ENCODE results near the gene DMTF1.
"Not testable (repeated sequence)": the region's sequence is repeated elsewhere in the genome, so short reads cannot be mapped to it uniquely, and the experiment has no call there.

DMTF1 gene

DNA sequence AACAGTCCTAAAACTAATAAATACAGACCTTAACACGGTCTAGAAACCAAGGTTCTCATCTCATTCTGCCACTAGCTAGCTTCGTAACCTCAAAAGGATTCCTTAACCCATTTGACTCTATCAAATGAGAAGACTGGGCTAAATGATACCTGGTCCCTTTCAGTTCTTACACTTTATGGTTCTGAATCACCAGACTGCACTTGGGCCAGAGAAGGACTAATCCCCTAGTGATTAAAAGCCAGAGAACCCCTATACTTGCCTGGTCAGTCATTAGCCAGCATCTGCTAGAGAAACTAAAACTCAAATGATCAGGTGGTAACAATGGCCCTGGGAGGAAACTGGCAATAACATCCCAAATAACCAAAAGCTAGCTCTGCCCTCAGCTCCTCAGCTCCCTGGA is 50.5 kb downstream of the DMTF1 start:
- ChIA-PET CTCF (interaction anchor here (0.6 to 0.8 kb wide), 2 partner anchors 10 to 309 kb away, joined by 3 to 4 read pairs; no protein-coding TSS in a partner anchor), POLR2A (interaction anchor here (0.7 kb wide), 1 partner anchor 82 kb away, joined by 5 read pairs; no protein-coding TSS in a partner anchor)
- H3K4me1 ChIP-seq (ENCODE audit: control insufficient read depth, insufficient read depth, low read length) = no peaks in the 10 kb centered on the region
- peaks cover 6 to 48% of the 10 kb centered on the region in 2 experiments for H3K36me3 ChIP-seq (ENCODE audit: control insufficient read depth in 2 of 2, insufficient read depth in 1 of 2, low read length in 2 of 2)
- no peaks in the 10 kb centered on the region for H3K9me3 ChIP-seq (ENCODE audit: control insufficient read depth, insufficient read depth, low read depth, low read length)
- TF ChIP-seq SALL2 (tag by site-specific recombination; IDR thresholded peaks at IDR 0.05; ENCODE audit: borderline replicate concordance) = no peak
- no peak for TF ChIP-seq OVOL3 (tag by site-specific recombination; IDR thresholded peaks at IDR 0.05)
- TF ChIP-seq ZNF292 (tag by site-specific recombination; IDR thresholded peaks at IDR 0.05; ENCODE audit: borderline replicate concordance, low read depth) = no peak
- no peak for TF ChIP-seq ZXDB (tag by site-specific recombination; IDR thresholded peaks at IDR 0.05)
- TF ChIP-seq ZNF660 (tag by site-specific recombination; IDR thresholded peaks at IDR 0.05) = no peak
- TF ChIP-seq ZNF837 (tag by site-specific recombination; IDR thresholded peaks at IDR 0.05) = no peak
- no peak for TF ChIP-seq ZNF561 (tag by site-specific recombination; IDR thresholded peaks at IDR 0.05; ENCODE audit: borderline replicate concordance)
- no peak overlapping the region for H3K4me3 ChIP-seq (ENCODE audit: low read depth, low read length)
- no peak overlapping the region for H3K27ac ChIP-seq (ENCODE audit: extremely low read depth, low read depth, low read length)

DNA sequence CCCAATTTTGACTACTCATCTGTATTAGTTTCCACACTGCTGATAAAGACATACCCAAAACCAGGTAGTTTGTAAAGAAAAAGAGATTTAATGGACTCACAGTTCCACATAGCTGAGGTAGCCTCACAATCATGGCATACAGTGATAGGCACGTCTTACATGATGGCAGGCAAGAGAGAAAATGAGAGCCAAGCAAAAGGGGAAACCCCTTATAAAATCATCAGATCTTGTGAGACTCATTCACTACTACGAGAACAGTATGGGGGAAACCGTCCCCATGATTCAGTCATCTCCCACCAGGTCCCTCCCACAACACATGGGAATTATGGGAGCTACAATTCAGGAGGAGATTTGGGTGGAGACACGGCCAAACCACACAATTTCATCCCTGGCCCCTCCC is 51.7 kb downstream of the DMTF1 start:
- H3K4me1 ChIP-seq (ENCODE audit: control insufficient read depth, insufficient read depth, low read length); H3K9me3 ChIP-seq (ENCODE audit: control insufficient read depth, insufficient read depth, low read depth, low read length); H3K27ac ChIP-seq (ENCODE audit: extremely low read depth, low read depth, low read length); H3K4me3 ChIP-seq (ENCODE audit: low read depth, low read length): not testable (repeated sequence)
- ChIA-PET POLR2A (interaction anchor here (0.7 kb wide), 1 partner anchor 32 kb away, joined by 3 read pairs; no protein-coding TSS in a partner anchor), CTCF (interaction anchor here (1.2 kb wide), 1 partner anchor 10 kb away, joined by 4 read pairs; no protein-coding TSS in a partner anchor)
- peaks cover 0 to 40% of the 10 kb centered on the region in 2 experiments; a peak in 2 of 3 replicates for H3K36me3 ChIP-seq (ENCODE audit: control insufficient read depth in 2 of 2, insufficient read depth in 1 of 2, low read length in 2 of 2)

DNA sequence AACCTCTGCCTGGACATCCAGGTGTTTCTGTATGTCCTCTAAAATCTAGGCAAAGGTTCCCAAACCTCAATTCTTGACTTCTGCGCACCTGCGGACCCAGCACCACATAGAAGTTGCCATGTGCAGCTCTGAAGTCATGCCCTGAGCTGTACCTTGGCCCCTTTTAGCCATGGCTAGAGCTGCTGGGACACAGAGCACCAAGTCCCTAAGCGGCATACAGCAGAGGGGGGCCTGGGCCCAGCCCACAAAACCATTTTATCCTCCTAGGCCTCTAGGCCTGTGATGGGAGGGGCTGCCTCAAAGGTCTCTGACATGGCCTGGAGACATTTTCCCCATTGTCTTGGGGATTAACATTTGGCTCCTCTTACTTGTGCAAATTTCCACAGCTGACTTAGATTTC is 52.7 kb downstream of the DMTF1 start:
- ChIA-PET CTCF (no interaction called here), POLR2A (no interaction called here)
- no peaks in the 10 kb centered on the region for H3K9me3 ChIP-seq (ENCODE audit: control insufficient read depth, insufficient read depth, low read depth, low read length)
- no peak overlapping the region for H3K4me3 ChIP-seq (ENCODE audit: low read depth, low read length)
- no peak overlapping the region for H3K27ac ChIP-seq (ENCODE audit: extremely low read depth, low read depth, low read length)
- H3K4me1 ChIP-seq (ENCODE audit: control insufficient read depth, insufficient read depth, low read length) = no peaks in the 10 kb centered on the region
- TF ChIP-seq ZNF404 (tag by site-specific recombination; IDR thresholded peaks at IDR 0.05) (no peak), ZNF585B (tag by site-specific recombination; IDR thresholded peaks at IDR 0.05) (peak; percentile 99), SETDB1 (IDR thresholded peaks at IDR 0.05; ENCODE audit: insufficient read length, low read length) (peak; percentile 81), ZNF548 (tag by site-specific recombination; IDR thresholded peaks at IDR 0.05) (0 out of 2 replicates have a peak, but pooled peaks have one; percentile 6)
- H3K36me3 ChIP-seq (ENCODE audit: control insufficient read depth in 2 of 2, insufficient read depth in 1 of 2, low read length in 2 of 2) = peaks cover 0 to 30% of the 10 kb centered on the region in 2 experiments; a peak in 2 of 3 replicates

- H3K9me3 ChIP-seq (ENCODE audit: control insufficient read depth, insufficient read depth, low read depth, low read length); H3K4me3 ChIP-seq (ENCODE audit: low read depth, low read length); H3K27ac ChIP-seq (ENCODE audit: extremely low read depth, low read depth, low read length); CTCF ChIA-PET; H3K4me1 ChIP-seq (ENCODE audit: control insufficient read depth, insufficient read depth, low read length); POLR2A ChIA-PET: not testable (repeated sequence)
- TF ChIP-seq SCRT2 (tag by site-specific recombination; IDR thresholded peaks at IDR 0.05) (0 out of 2 replicates have a peak, but pooled peaks have one; percentile 8), ZNF707 (tag by site-specific recombination; IDR thresholded peaks at IDR 0.05) (peak; percentile 95)
- peaks cover 0 to 22% of the 10 kb centered on the region in 2 experiments; a peak in 2 of 3 replicates for H3K36me3 ChIP-seq (ENCODE audit: control insufficient read depth in 2 of 2, insufficient read depth in 1 of 2, low read length in 2 of 2)
Observed at GRCh38 chr7:87205701-87206100, 53.4 kb downstream of the DMTF1 start.

DNA sequence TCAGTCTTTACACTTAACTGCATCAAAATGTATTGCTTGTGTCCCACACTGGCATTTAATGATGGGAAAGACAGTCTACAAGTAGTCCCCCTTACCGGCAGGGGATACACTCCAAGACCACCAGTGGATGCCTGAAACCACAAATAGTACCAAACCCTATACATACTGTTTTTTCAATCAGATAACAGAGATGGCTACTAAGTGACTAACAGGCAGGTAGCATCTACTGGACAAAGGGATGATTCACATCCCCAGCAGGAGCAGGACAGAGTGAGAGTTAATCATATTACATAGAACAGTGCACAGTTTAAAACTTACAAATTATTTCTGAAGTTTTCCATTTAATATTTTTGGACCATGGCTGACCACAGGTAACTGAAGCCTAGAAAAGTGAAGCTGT is 54.1 kb downstream of the DMTF1 start:
- Histone ChIP-seq H3K4me3 (ENCODE audit: low read depth, low read length) (no peak overlapping the region), H3K4me1 (ENCODE audit: control insufficient read depth, insufficient read depth, low read length) (no peaks in the 10 kb centered on the region), H3K27ac (ENCODE audit: extremely low read depth, low read depth, low read length) (no peak overlapping the region), H3K36me3 (ENCODE audit: control insufficient read depth in 2 of 2, insufficient read depth in 1 of 2, low read length in 2 of 2) (peaks cover 0 to 19% of the 10 kb centered on the region in 2 experiments; a peak in 2 of 3 replicates), H3K9me3 (ENCODE audit: control insufficient read depth, insufficient read depth, low read depth, low read length) (no peaks in the 10 kb centered on the region)
- ChIA-PET POLR2A (no interaction called here), CTCF (no interaction called here)
- TF ChIP-seq PBX3 (CRISPR knock-in tag; IDR thresholded peaks at IDR 0.05) = no peak
- no peak for TF ChIP-seq ZNF302 (tag by site-specific recombination; IDR thresholded peaks at IDR 0.05; ENCODE audit: low read depth)
- no peak for TF ChIP-seq ZNF792 (tag by site-specific recombination; IDR thresholded peaks at IDR 0.05)
- TF ChIP-seq ZNF514 (tag by site-specific recombination; IDR thresholded peaks at IDR 0.05) = no peak
- TF ChIP-seq ZNF155 (tag by site-specific recombination; IDR thresholded peaks at IDR 0.05) = no peak
- TF ChIP-seq ZNF518A (tag by site-specific recombination; conservative IDR thresholded peaks at IDR 0.05; ENCODE audit: low read depth) = no peak

Measured in HEK293 (cell line).